Measurements from ENCODE around the gene TMPRSS13. TPM values are rescaled to one million over a fixed set of nuclear protein-coding genes. Genes with fewer than 3 reads are reported as not detected.

Gene TMPRSS13
- polyA plus RNA-seq, 1 donor from 2014 or later: not detected

- peaks cover 18% of the 10 kb centered on the region for H4K20me1 ChIP-seq (ENCODE audit: insufficient read depth)
- peak overlapping the region; percentile 43 for H3K4me3 ChIP-seq (ENCODE audit: low read length)
- no peak overlapping the region for H3K4me2 ChIP-seq (ENCODE audit: low read length)
- H3K9ac ChIP-seq (ENCODE audit: low read length): peak overlapping the region; percentile 20
- H3F3A ChIP-seq (ENCODE audit: insufficient read depth, low read length, poor library complexity, severe bottlenecking): no peaks in the 10 kb centered on the region
- no peak overlapping the region for H2AFZ ChIP-seq (ENCODE audit: low read depth, low read length)
- H3K9me2 ChIP-seq (ENCODE audit: insufficient read depth, low read length): no peaks in the 10 kb centered on the region
- no peaks in the 10 kb centered on the region for H3K9me3 ChIP-seq (ENCODE audit: low read length)
- peaks cover 99% of the 10 kb centered on the region for H3K79me2 ChIP-seq (replicated peaks; ENCODE audit: insufficient read depth, low read length)
- H3K27ac ChIP-seq (ENCODE audit: low read length): no peak overlapping the region
- TF ChIP-seq MXI1 (conservative IDR thresholded peaks at IDR 0.05; ENCODE audit: poor library complexity, severe bottlenecking) (no peak), EZH2 (IDR thresholded peaks at IDR 0.05; ENCODE audit: borderline replicate concordance, insufficient read depth, low read length, poor library complexity, severe bottlenecking) (no peak), POLR2AphosphoS5 (IDR thresholded peaks at IDR 0.05) (no peak), TAF1 (IDR thresholded peaks at IDR 0.05; ENCODE audit: low read depth) (no peak), CTCF (IDR thresholded peaks at IDR 0.05; ENCODE audit: poor library complexity, severe bottlenecking) (no peak)
- H3K27me3 ChIP-seq (ENCODE audit: insufficient read depth, low read depth, low read length): no peaks in the 10 kb centered on the region
- H3K36me3 ChIP-seq (ENCODE audit: insufficient read depth, low read length): no peaks in the 10 kb centered on the region
These were observed 58.9 kb downstream of the TMPRSS13 start for GRCh38 chr11:117870103-117870952.

GRCh38 chr11:117869604-117870003 is 59.6 kb downstream of the TMPRSS13 start:
- Histone ChIP-seq H4K20me1 (ENCODE audit: insufficient read depth) (peaks cover 18% of the 10 kb centered on the region), H3K4me3 (ENCODE audit: low read length) (peak overlapping the region; percentile 43), H3F3A (ENCODE audit: insufficient read depth, low read length, poor library complexity, severe bottlenecking) (no peaks in the 10 kb centered on the region), H3K79me2 (replicated peaks; ENCODE audit: insufficient read depth, low read length) (peaks cover 100% of the 10 kb centered on the region), H2AFZ (ENCODE audit: low read depth, low read length) (no peak overlapping the region), H3K9me2 (ENCODE audit: insufficient read depth, low read length) (no peaks in the 10 kb centered on the region), H3K9me3 (ENCODE audit: low read length) (no peaks in the 10 kb centered on the region), H3K4me2 (ENCODE audit: low read length) (no peak overlapping the region), H3K9ac (ENCODE audit: low read length) (no peak overlapping the region), H3K27me3 (ENCODE audit: insufficient read depth, low read depth, low read length) (no peaks in the 10 kb centered on the region), H3K27ac (ENCODE audit: low read length) (no peak overlapping the region), H3K36me3 (ENCODE audit: insufficient read depth, low read length) (no peaks in the 10 kb centered on the region)
- TF ChIP-seq POLR2AphosphoS5 (IDR thresholded peaks at IDR 0.05): no peak
- no peak for TF ChIP-seq EP300 (conservative IDR thresholded peaks at IDR 0.05; ENCODE audit: poor library complexity, severe bottlenecking)
- TF ChIP-seq SMC3 (conservative IDR thresholded peaks at IDR 0.05; ENCODE audit: poor library complexity): no peak
- no peak for TF ChIP-seq MXI1 (conservative IDR thresholded peaks at IDR 0.05; ENCODE audit: poor library complexity, severe bottlenecking)
- no peak for TF ChIP-seq EZH2 (IDR thresholded peaks at IDR 0.05; ENCODE audit: borderline replicate concordance, insufficient read depth, low read length, poor library complexity, severe bottlenecking)
- no peak for TF ChIP-seq CTCF (IDR thresholded peaks at IDR 0.05; ENCODE audit: poor library complexity, severe bottlenecking)
- no peak for TF ChIP-seq TAF1 (IDR thresholded peaks at IDR 0.05; ENCODE audit: low read depth)
- TF ChIP-seq RAD21 (conservative IDR thresholded peaks at IDR 0.05): no peak
- no peak for TF ChIP-seq REST (IDR thresholded peaks at IDR 0.05; ENCODE audit: borderline replicate concordance)

Measured in neural cell (in vitro differentiated cells).